MM.1S (cell line): ENCODE data around the gene BRD3.

Experiments
- DNase-seq: peaks from one replicate; pipeline ENCODE4 v3.0.0-alpha.2; 2015
- H2AFZ ChIP-seq: fragments of 300-600 bp; sonication (generic); 2 replicates; pipeline ENCODE4 v1.6.0; 2016; ENCODE audit warnings: antibody characterized with exemption, low read length
- H3F3A ChIP-seq: fragments of 300-600 bp; sonication (generic); 2 replicates; pipeline ENCODE4 v1.6.1; 2016; ENCODE audit warnings: mild to moderate bottlenecking, antibody characterized with exemption, low read length, moderate library complexity, mixed read lengths; ENCODE audit not compliant: insufficient read depth
- H3K27ac ChIP-seq: fragments of 300-600 bp; sonication (generic); 2 replicates; pipeline ENCODE4 v1.5.1; 2016; ENCODE audit warnings: mild to moderate bottlenecking, low read length
- H3K27me3 ChIP-seq: fragments of 300-600 bp; sonication (generic); replicated peaks from 2 replicates; pipeline ENCODE4 v1.6.0; 2016; ENCODE audit warnings: low read length; ENCODE audit not compliant: insufficient read depth
- H3K36me3 ChIP-seq: fragments of 300-600 bp; sonication (generic); replicated peaks from 2 replicates; pipeline ENCODE4 v1.6.1; 2016; ENCODE audit warnings: mild to moderate bottlenecking, low read length, mixed read lengths; ENCODE audit not compliant: insufficient read depth
- H3K4me1 ChIP-seq: fragments of 300-600 bp; sonication (generic); 2 replicates; pipeline ENCODE4 v1.6.1; 2016; ENCODE audit warnings: low read length, mixed read lengths
- H3K4me2 ChIP-seq: fragments of 300-600 bp; sonication (generic); 2 replicates; pipeline ENCODE4 v1.6.0; 2016; ENCODE audit warnings: low read depth, low read length
- H3K4me3 ChIP-seq: fragments of 300-600 bp; sonication (generic); 2 replicates; pipeline ENCODE4 v1.5.1; 2016; ENCODE audit warnings: low read length, mixed read lengths
- H3K79me2 ChIP-seq: fragments of 300-600 bp; sonication (generic); 2 replicates; pipeline ENCODE4 v1.6.1; 2016; ENCODE audit warnings: mixed run types, low read length, mixed read lengths
- H3K9ac ChIP-seq: fragments of 300-600 bp; sonication (generic); 2 replicates; pipeline ENCODE4 v1.6.1; 2016; ENCODE audit warnings: low read length, mixed read lengths
- H3K9me2 ChIP-seq: fragments of 300-600 bp; sonication (generic); replicated peaks from 2 replicates; pipeline ENCODE4 v1.6.1; 2016; ENCODE audit warnings: mild to moderate bottlenecking, low read length, mixed read lengths; ENCODE audit not compliant: insufficient read depth
- H3K9me3 ChIP-seq: fragments of 300-600 bp; sonication (generic); replicated peaks from 2 replicates; pipeline ENCODE4 v1.6.1; 2016; ENCODE audit warnings: mild to moderate bottlenecking, low read length, mixed read lengths; ENCODE audit not compliant: insufficient read depth
- H4K20me1 ChIP-seq: fragments of 300-600 bp; sonication (generic); 2 replicates; pipeline ENCODE4 v1.6.1; 2016; ENCODE audit warnings: mild to moderate bottlenecking, low read length, moderate library complexity, mixed read lengths; ENCODE audit not compliant: insufficient read depth
- EZH2 ChIP-seq: fragments of 300-600 bp; sonication (generic); optimal IDR thresholded peaks from 2 replicates; pipeline ENCODE3; 2017; ENCODE audit warnings: low read depth, mild to moderate bottlenecking, antibody characterized with exemption, low read length, mixed read lengths
- EZH2phosphoT487 ChIP-seq: fragments of 300-600 bp; sonication (generic); IDR thresholded peaks from 2 replicates; pipeline ENCODE4 v1.6.1; 2018; ENCODE audit warnings: antibody characterized with exemption, low read length
- TF ChIP-seq, protein P1 (sequence below): fragments of 300-600 bp; sonication (generic); IDR thresholded peaks from 2 replicates; pipeline ENCODE4 v1.5.1; 2016; ENCODE audit warnings: antibody characterized with exemption, low read length, mixed read lengths

The BRD3 gene

DNA sequence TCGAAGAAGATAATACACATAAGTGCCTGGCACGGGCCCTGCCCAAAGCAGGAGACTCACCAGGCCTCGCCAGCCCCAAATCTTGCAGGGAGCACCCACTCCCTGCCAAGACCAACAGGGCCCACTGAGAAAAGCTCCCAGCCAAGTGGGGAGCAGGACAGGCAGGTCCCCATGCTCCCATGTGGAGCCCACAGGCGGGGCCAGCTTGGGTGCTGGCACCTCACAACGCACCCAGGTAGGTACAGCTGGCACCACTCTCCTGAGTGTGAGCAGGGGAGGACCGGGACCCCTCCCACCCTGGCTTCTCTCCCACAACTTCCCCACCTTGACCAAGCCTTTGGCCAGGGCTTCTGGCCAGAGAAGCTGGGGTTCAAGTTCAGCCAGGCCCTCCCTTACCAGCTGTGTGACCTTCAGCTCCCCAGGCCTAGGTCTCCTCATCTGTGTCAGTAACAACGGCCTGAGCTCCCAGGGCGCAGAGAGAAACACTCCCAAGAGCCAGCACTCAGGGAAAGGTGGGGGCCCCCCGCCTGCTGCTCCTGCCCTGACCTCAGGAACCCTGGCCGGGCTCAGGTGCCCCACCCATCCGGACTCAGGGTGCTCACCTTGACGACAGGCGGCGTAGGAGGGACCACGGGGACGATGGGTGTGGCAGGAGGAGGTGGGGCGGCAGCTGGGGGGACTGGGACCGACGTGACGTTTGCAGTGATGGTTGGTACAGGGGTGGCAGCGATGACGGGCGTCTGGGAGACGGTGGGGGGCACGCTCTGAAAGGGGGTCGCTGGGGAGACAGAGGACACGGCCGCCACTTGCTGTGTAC, 17.8 kb downstream of the BRD3 start:
- H3K4me3 ChIP-seq, result no peak overlapping the region
- TF ChIP-seq EZH2 (no peak), EZH2phosphoT487 (no peak)
- TF ChIP-seq, protein P1, sequence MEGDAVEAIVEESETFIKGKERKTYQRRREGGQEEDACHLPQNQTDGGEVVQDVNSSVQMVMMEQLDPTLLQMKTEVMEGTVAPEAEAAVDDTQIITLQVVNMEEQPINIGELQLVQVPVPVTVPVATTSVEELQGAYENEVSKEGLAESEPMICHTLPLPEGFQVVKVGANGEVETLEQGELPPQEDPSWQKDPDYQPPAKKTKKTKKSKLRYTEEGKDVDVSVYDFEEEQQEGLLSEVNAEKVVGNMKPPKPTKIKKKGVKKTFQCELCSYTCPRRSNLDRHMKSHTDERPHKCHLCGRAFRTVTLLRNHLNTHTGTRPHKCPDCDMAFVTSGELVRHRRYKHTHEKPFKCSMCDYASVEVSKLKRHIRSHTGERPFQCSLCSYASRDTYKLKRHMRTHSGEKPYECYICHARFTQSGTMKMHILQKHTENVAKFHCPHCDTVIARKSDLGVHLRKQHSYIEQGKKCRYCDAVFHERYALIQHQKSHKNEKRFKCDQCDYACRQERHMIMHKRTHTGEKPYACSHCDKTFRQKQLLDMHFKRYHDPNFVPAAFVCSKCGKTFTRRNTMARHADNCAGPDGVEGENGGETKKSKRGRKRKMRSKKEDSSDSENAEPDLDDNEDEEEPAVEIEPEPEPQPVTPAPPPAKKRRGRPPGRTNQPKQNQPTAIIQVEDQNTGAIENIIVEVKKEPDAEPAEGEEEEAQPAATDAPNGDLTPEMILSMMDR, result no peak
- H3K27me3 ChIP-seq, result no peaks in the 10 kb centered on the region
- no peaks in the 10 kb centered on the region for H3F3A ChIP-seq
- DNase-seq, result no peak
- no peak overlapping the region for H3K27ac ChIP-seq
- H3K4me2 ChIP-seq, result no peak overlapping the region
- H3K9me3 ChIP-seq, result no peaks in the 10 kb centered on the region
- H3K79me2 ChIP-seq, result no peaks in the 10 kb centered on the region
- no peaks in the 10 kb centered on the region for H3K36me3 ChIP-seq
- no peaks in the 10 kb centered on the region for H3K4me1 ChIP-seq
- H3K9me2 ChIP-seq, result no peaks in the 10 kb centered on the region
- H2AFZ ChIP-seq, result no peak overlapping the region
- H3K9ac ChIP-seq, result no peak overlapping the region
- H4K20me1 ChIP-seq, result no peaks in the 10 kb centered on the region

DNA sequence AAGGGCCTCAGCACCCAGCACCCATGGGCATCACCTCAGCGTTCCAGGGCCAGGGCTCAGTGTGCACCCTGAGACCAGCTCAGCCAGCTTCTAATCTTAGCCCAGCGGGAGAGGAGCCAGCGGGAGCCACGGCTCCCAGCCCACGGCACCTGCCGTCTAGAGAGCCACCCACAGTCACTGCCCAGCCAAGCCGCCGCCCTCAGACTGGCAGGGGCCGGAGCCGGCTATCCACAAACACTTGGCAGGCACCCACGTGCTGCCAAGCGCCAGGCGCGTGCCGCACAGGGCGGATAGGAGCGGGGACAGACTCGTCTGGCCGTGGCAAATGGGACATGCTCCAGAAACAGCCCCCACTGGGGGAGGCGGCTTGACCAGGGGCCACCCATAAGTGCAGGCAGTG, 18.6 kb downstream of the BRD3 start:
- H3K9me2 ChIP-seq, result no peaks in the 10 kb centered on the region
- H3K9ac ChIP-seq, result no peak overlapping the region
- no peak overlapping the region for H3K4me2 ChIP-seq
- H3K4me3 ChIP-seq, result no peak overlapping the region
- H3K4me1 ChIP-seq, result no peaks in the 10 kb centered on the region
- no peaks in the 10 kb centered on the region for H4K20me1 ChIP-seq
- no peak overlapping the region for H2AFZ ChIP-seq
- DNase-seq, result no peak
- no peaks in the 10 kb centered on the region for H3K36me3 ChIP-seq
- H3K27me3 ChIP-seq, result no peaks in the 10 kb centered on the region
- TF ChIP-seq, protein P1, result no peak
- TF ChIP-seq EZH2phosphoT487 (no peak), EZH2 (no peak)
- no peak overlapping the region for H3K27ac ChIP-seq
- no peaks in the 10 kb centered on the region for H3K9me3 ChIP-seq
- H3F3A ChIP-seq, result no peaks in the 10 kb centered on the region
- H3K79me2 ChIP-seq, result no peaks in the 10 kb centered on the region

DNA sequence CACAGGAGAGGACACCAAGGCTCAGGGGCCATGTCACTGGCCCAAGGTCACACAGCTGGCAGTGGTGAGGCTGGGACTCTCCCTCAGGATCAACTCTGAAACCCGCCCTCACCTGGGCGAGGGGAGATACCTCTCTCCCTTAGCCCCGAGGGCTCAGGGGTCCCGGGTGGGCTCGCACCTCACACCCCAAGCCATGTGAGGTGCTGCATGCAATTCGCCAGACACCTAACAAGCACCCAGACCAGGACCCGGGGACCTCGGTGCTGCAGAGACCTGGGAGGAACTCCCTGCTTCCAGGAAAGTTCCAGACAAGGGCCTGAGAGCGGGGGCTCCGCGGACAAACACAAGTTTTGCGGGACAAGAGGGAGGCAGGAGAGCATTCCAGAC, 19.3 kb downstream of the BRD3 start:
- H3K27ac ChIP-seq, result no peak overlapping the region
- no peaks in the 10 kb centered on the region for H3K79me2 ChIP-seq
- no peak for DNase-seq
- no peaks in the 10 kb centered on the region for H4K20me1 ChIP-seq
- no peaks in the 10 kb centered on the region for H3F3A ChIP-seq
- H2AFZ ChIP-seq, result no peak overlapping the region
- no peaks in the 10 kb centered on the region for H3K27me3 ChIP-seq
- H3K9me3 ChIP-seq, result no peaks in the 10 kb centered on the region
- H3K4me1 ChIP-seq, result no peaks in the 10 kb centered on the region
- no peaks in the 10 kb centered on the region for H3K36me3 ChIP-seq
- H3K4me2 ChIP-seq, result no peak overlapping the region
- no peak overlapping the region for H3K4me3 ChIP-seq
- TF ChIP-seq, protein P1, result no peak
- H3K9me2 ChIP-seq, result no peaks in the 10 kb centered on the region
- no peak overlapping the region for H3K9ac ChIP-seq
